H9 (cell line): Measurements from ENCODE around the gene ITGB2. TPM values are rescaled to one million over a fixed set of nuclear protein-coding genes. Genes with fewer than 3 reads are reported as not detected.
A peak's percentile ranks its signal among the peaks of the same experiment; 100 is the strongest.

Experiments
- DNase-seq: peaks from one replicate; pipeline ENCODE4 v3.0.0-alpha.2; 2017
- H2AFZ ChIP-seq: one replicate; pipeline ENCODE4 v1.6.1; 2013; ENCODE audit warnings: mild to moderate bottlenecking, low read length, control low read depth, moderate library complexity
- H2AK5ac ChIP-seq: 2 replicates; pipeline ENCODE4 v1.6.1; 2013; ENCODE audit warnings: low read length, control low read depth, mixed read lengths; ENCODE audit not compliant: insufficient read length
- H2BK120ac ChIP-seq: one replicate; pipeline ENCODE4 v1.6.1; 2013; ENCODE audit warnings: low read depth, mild to moderate bottlenecking, low read length, control low read depth, inconsistent platforms; ENCODE audit not compliant: poor library complexity, severe bottlenecking
- H2BK12ac ChIP-seq: 2 replicates; pipeline ENCODE4 v1.6.1; 2013; ENCODE audit warnings: low read length, control low read depth, mixed read lengths, low read depth; ENCODE audit not compliant: insufficient read length
- H2BK15ac ChIP-seq: 2 replicates; pipeline ENCODE4 v1.6.1; 2013; ENCODE audit warnings: low read depth, low read length, control low read depth
- H2BK20ac ChIP-seq: one replicate; pipeline ENCODE4 v1.6.1; 2013; ENCODE audit warnings: low read depth, mild to moderate bottlenecking, low read length, control low read depth, inconsistent platforms; ENCODE audit not compliant: poor library complexity, severe bottlenecking
- H2BK5ac ChIP-seq: 2 replicates; pipeline ENCODE4 v1.6.1; 2013; ENCODE audit warnings: low read length, control low read depth, mixed read lengths; ENCODE audit not compliant: insufficient read length
- H3K14ac ChIP-seq: 2 replicates; pipeline ENCODE4 v1.6.1; 2013; ENCODE audit warnings: low read length, control low read depth; ENCODE audit not compliant: insufficient read depth
- H3K18ac ChIP-seq: 2 replicates; pipeline ENCODE4 v1.6.1; 2013; ENCODE audit warnings: low read depth, mild to moderate bottlenecking, mixed read lengths, low read length, control low read depth; ENCODE audit not compliant: insufficient read length
- H3K23ac ChIP-seq: 2 replicates; pipeline ENCODE4 v1.6.1; 2013; ENCODE audit warnings: low read length, control low read depth, mixed read lengths, low read depth; ENCODE audit not compliant: insufficient read length
- H3K23me2 ChIP-seq: 2 replicates; pipeline ENCODE4 v1.6.1; 2013; ENCODE audit warnings: low read depth, mild to moderate bottlenecking, mixed read lengths, low read length, control low read depth; ENCODE audit not compliant: insufficient read length, poor library complexity, severe bottlenecking
- H3K27ac ChIP-seq: 2 replicates; pipeline ENCODE4 v1.5.1; 2013; ENCODE audit warnings: low read length, control low read depth, mixed read lengths, low read depth; ENCODE audit not compliant: insufficient read length
- H3K27me3 ChIP-seq: 2 replicates; pipeline ENCODE4 v1.6.1; 2013; ENCODE audit warnings: low read length, control low read depth, inconsistent platforms; ENCODE audit not compliant: insufficient read depth
- H3K4ac ChIP-seq: 2 replicates; pipeline ENCODE4 v1.6.1; 2013; ENCODE audit warnings: low read depth, mild to moderate bottlenecking, control low read depth, inconsistent platforms, low read length, moderate library complexity
- H3K4me1 ChIP-seq: 2 replicates; pipeline ENCODE4 v1.6.1; 2013; ENCODE audit warnings: low read length, control low read depth, inconsistent platforms; ENCODE audit not compliant: insufficient read depth
- H3K4me2 ChIP-seq: 2 replicates; pipeline ENCODE4 v1.6.1; 2013; ENCODE audit warnings: low read length, control low read depth, mixed read lengths; ENCODE audit not compliant: insufficient read length, insufficient read depth
- H3K56ac ChIP-seq: 2 replicates; pipeline ENCODE4 v1.6.1; 2013; ENCODE audit warnings: low read depth, mild to moderate bottlenecking, mixed read lengths, low read length, control low read depth; ENCODE audit not compliant: insufficient read length
- H3K79me1 ChIP-seq: 2 replicates; pipeline ENCODE4 v1.6.1; 2013; ENCODE audit warnings: low read depth, mild to moderate bottlenecking, moderate library complexity, low read length, control low read depth, inconsistent platforms; ENCODE audit not compliant: insufficient read depth, poor library complexity, severe bottlenecking
- H3K79me2 ChIP-seq: 2 replicates; pipeline ENCODE4 v1.6.1; 2013; ENCODE audit warnings: low read length, control low read depth, inconsistent platforms; ENCODE audit not compliant: insufficient read depth
- H3K9ac ChIP-seq: 2 replicates; pipeline ENCODE4 v1.6.1; 2013; ENCODE audit warnings: low read length, control low read depth, mixed read lengths; ENCODE audit not compliant: insufficient read length; ENCODE audit errors: extremely low read depth
- H3K9me3 ChIP-seq: one replicate; pipeline ENCODE4 v1.6.1; 2013; ENCODE audit warnings: low read depth, low read length, inconsistent platforms; ENCODE audit not compliant: control insufficient read depth
- H3T11ph ChIP-seq: one replicate; pipeline ENCODE4 v1.6.1; 2013; ENCODE audit warnings: mild to moderate bottlenecking, low read length, control low read depth, inconsistent platforms
- H4K20me1 ChIP-seq: one replicate; pipeline ENCODE4 v1.6.1; 2013; ENCODE audit not compliant: control insufficient read depth, insufficient read length, insufficient read depth
- H4K5ac ChIP-seq: 2 replicates; pipeline ENCODE4 v1.6.1; 2013; ENCODE audit warnings: low read depth, mild to moderate bottlenecking, mixed read lengths, low read length, control low read depth; ENCODE audit not compliant: insufficient read length
- H4K8ac ChIP-seq: replicated peaks from 2 replicates; pipeline ENCODE4 v1.6.1; 2013; ENCODE audit warnings: low read length, control low read depth, mixed read lengths, low read depth; ENCODE audit not compliant: insufficient read length
- H4K91ac ChIP-seq: 2 replicates; pipeline ENCODE4 v1.6.1; 2013; ENCODE audit warnings: low read depth, mild to moderate bottlenecking, moderate library complexity, mixed read lengths, low read length, control low read depth; ENCODE audit not compliant: insufficient read length
- H3K27ac Mint-ChIP-seq, 3 experiments: 2 replicates in 2 of 3; 3 replicates in 1 of 3; pipeline ENCODE4 v1.8.0; 2020 to 2021; ENCODE audit warnings: mixed read lengths in 3 of 3, mild to moderate bottlenecking in 1 of 3, moderate library complexity in 1 of 3
- H3K27me3 Mint-ChIP-seq: 2 replicates; pipeline ENCODE4 v1.8.0; 2021; ENCODE audit warnings: low read depth, mild to moderate bottlenecking, moderate library complexity, mixed read lengths
- H3K36me3 Mint-ChIP-seq, 3 experiments: 2 replicates in 2 of 3; 3 replicates in 1 of 3; pipeline ENCODE4 v1.8.0; 2020 to 2021; ENCODE audit warnings: low read depth in 3 of 3, mixed read lengths in 3 of 3; ENCODE audit not compliant: insufficient read depth in 1 of 3
- H3K4me1 Mint-ChIP-seq, 2 experiments: 2 replicates each; pipeline ENCODE4 v1.8.0; 2020; ENCODE audit warnings: mixed read lengths in 2 of 2
- H3K4me3 Mint-ChIP-seq, 2 experiments: 2 replicates in 1 of 2; 3 replicates in 1 of 2; pipeline ENCODE4 v1.8.0; 2020 to 2021; ENCODE audit warnings: mild to moderate bottlenecking in 2 of 2, mixed read lengths in 2 of 2, moderate library complexity in 1 of 2
- H3K9me3 Mint-ChIP-seq, 2 experiments: 2 replicates in 1 of 2; 3 replicates in 1 of 2; pipeline ENCODE4 v1.8.0; 2020; ENCODE audit warnings: mild to moderate bottlenecking in 2 of 2, mixed read lengths in 2 of 2, moderate library complexity in 1 of 2
- WGBS: extraction: QIAGEN DNeasy Blood & Tissue Kit; methylation state at CpG from one replicate; pipeline ENCODE4 v1.1.7; 2013; ENCODE audit warnings: missing lambda C conversion rate, low lambda C conversion rate, mixed read lengths; ENCODE audit not compliant: insufficient read length; ENCODE audit errors: extremely low coverage; 5-methylcytosine and 5-hydroxymethylcytosine counted together
- total RNA-seq: library from RNA; stranded (reverse); gene quantifications from 2 replicates; pipeline ENCODE4 v1.2.1, GENCODE V29; 2021
- TF ChIP-seq, protein P1 (sequence below): fragments of 200-600 bp; sonication (generic); conservative IDR thresholded peaks from 3 replicates; pipeline ENCODE4 v1.8.0; 2021; ENCODE audit warnings: antibody characterized with exemption, mild to moderate bottlenecking

Gene ITGB2
- total RNA-seq, 1 experiment from 2014 or later: 1.1 TPM

GRCh38 chr21:44933199-44933917, 12.7 kb upstream of the ITGB2 start:
- H3K4me3 Mint-ChIP-seq: peak overlapping the region in 1 of 2 experiments; percentile 50; a peak in 2 of 5 replicates
- peaks cover 2% of the 10 kb centered on the region in 2 experiments; a peak in 1 of 5 replicates for H3K9me3 Mint-ChIP-seq
- Histone ChIP-seq H4K5ac (no peak overlapping the region), H3K23ac (no peak overlapping the region), H2BK5ac (no peak overlapping the region), H3K4me1 (no peaks in the 10 kb centered on the region), H2AFZ (no peak overlapping the region), H3K23me2 (peaks cover 13% of the 10 kb centered on the region), H3K27ac (no peak overlapping the region), H3T11ph (no peak overlapping the region), H3K14ac (no peak overlapping the region), H4K91ac (no peak overlapping the region), H2BK12ac (no peak overlapping the region), H4K8ac (no peak overlapping the region), H3K4me2 (no peak overlapping the region), H3K9me3 (no peaks in the 10 kb centered on the region), H2BK20ac (no peak overlapping the region), H2AK5ac (no peak overlapping the region), H3K27me3 (peaks cover 22% of the 10 kb centered on the region; the same call in 1 of the 2 replicates), H3K4ac (no peak overlapping the region), H3K9ac (no peak overlapping the region), H2BK15ac (no peak overlapping the region), H3K79me2 (no peaks in the 10 kb centered on the region), H4K20me1 (no peaks in the 10 kb centered on the region), H3K79me1 (no peaks in the 10 kb centered on the region), H3K56ac (no peak overlapping the region), H2BK120ac (no peak overlapping the region), H3K18ac (no peak overlapping the region)
- DNase-seq: no peak
- peaks cover 64% of the 10 kb centered on the region for H3K27me3 Mint-ChIP-seq
- TF ChIP-seq, protein P1, sequence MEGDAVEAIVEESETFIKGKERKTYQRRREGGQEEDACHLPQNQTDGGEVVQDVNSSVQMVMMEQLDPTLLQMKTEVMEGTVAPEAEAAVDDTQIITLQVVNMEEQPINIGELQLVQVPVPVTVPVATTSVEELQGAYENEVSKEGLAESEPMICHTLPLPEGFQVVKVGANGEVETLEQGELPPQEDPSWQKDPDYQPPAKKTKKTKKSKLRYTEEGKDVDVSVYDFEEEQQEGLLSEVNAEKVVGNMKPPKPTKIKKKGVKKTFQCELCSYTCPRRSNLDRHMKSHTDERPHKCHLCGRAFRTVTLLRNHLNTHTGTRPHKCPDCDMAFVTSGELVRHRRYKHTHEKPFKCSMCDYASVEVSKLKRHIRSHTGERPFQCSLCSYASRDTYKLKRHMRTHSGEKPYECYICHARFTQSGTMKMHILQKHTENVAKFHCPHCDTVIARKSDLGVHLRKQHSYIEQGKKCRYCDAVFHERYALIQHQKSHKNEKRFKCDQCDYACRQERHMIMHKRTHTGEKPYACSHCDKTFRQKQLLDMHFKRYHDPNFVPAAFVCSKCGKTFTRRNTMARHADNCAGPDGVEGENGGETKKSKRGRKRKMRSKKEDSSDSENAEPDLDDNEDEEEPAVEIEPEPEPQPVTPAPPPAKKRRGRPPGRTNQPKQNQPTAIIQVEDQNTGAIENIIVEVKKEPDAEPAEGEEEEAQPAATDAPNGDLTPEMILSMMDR: no peak
- H3K27ac Mint-ChIP-seq: no peak overlapping the region
- peaks cover 23 to 26% of the 10 kb centered on the region in 2 experiments for H3K4me1 Mint-ChIP-seq
- no peaks in the 10 kb centered on the region for H3K36me3 Mint-ChIP-seq
- no CpG with 5 or more reads among the region's 25 CpGs for WGBS
